Large intestine (tissue), 3 donors: Measurements from ENCODE around the gene SHE. TPM values are rescaled to one million over a fixed set of nuclear protein-coding genes. Genes with fewer than 3 reads are reported as not detected.
"Not testable (repeated sequence)": the region's sequence is repeated elsewhere in the genome, so short reads cannot be mapped to it uniquely, and the experiment has no call there.

Experiments
- DNase-seq, 2 donors: peaks; one replicate each; pipeline versions ENCODE4 v3.0.0 to v3.0.0-alpha.2; 2013
- H3K27ac ChIP-seq: one replicate; pipeline ENCODE4 v1.5.1; 2013; ENCODE audit warnings: low read length
- H3K27me3 ChIP-seq: 2 replicates; pipeline ENCODE4 v1.6.1; 2013; ENCODE audit warnings: low read length; ENCODE audit not compliant: control insufficient read depth, insufficient read depth
- H3K36me3 ChIP-seq: 2 replicates; pipeline ENCODE4 v1.6.1; 2013; ENCODE audit warnings: low read length; ENCODE audit not compliant: control insufficient read depth, insufficient read depth
- H3K4me1 ChIP-seq: one replicate; pipeline ENCODE4 v1.6.1; 2013; ENCODE audit warnings: low read length; ENCODE audit not compliant: control insufficient read depth, insufficient read depth
- H3K4me3 ChIP-seq: one replicate; pipeline ENCODE4 v1.5.1; 2013; ENCODE audit warnings: low read length
- H3K9me3 ChIP-seq: one replicate; pipeline ENCODE4 v1.6.1; 2013; ENCODE audit warnings: mild to moderate bottlenecking, low read depth, low read length, moderate library complexity; ENCODE audit not compliant: control insufficient read depth
- WGBS: methylation state at CpG from one replicate; pipeline ENCODE4 v1.1.5; 2013; ENCODE audit warnings: low lambda C conversion rate; ENCODE audit not compliant: insufficient coverage; 5-methylcytosine and 5-hydroxymethylcytosine counted together
- polyA plus RNA-seq: library from polyadenylated mRNA; unstranded; fragments of 120-200 nt; gene quantifications from one replicate; pipeline ENCODE4 v1.2.1, GENCODE V29; 2013

Gene SHE
- polyA plus RNA-seq, 1 donor: 6.1 TPM

DNA sequence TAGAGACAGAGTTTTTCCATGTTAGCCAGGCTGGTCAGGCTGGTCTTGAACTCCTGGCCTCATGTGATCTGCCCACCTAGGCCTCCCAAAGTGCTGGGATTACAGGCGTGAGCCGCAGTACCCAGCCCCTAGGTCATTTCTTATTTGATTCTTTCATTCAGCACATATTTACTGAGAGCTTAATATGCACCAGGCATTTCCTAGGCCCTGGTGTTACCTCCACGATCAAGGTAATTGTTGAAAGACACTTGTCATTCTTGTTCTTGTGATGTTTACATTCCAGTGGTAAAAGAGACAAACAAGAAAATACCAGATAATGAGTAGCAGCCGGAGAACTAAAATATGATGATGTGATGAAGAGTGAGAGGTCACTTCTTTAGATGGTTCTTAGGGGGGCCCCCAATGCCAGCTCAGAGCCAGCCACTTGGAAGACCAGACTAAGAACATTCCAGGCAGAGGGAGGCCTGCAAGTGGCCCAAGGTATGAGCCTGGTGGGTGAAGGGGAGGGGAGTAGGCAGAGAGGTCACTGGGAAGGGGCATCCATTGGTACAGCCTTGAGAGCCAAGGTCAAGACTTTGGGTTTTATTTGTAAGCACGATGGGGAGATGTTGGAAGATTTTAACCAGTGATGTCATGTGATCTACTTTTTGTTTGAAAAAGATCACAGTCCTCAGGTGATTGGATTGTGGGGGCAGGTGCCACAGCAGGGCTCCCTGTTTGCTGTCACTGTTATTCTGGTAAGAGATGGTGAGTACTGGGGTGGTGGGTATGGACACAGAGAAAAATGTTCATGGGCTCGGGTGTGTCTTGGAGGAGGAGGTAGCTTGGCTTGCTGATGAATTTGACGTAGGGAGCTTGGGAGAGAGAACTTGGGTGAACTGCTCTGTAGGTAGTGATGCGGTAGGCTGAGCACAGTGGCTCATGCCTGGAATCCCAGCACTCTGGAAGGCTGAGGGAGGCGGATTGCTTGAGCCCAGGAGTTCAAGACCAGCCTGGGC, 37.6 kb upstream of the SHE start:
- no CpG with 5 or more reads among the region's 9 CpGs for WGBS
- DNase-seq: no peak
- no peaks in the 10 kb centered on the region for H3K9me3 ChIP-seq
- no peaks in the 10 kb centered on the region for H3K4me1 ChIP-seq
- no peaks in the 10 kb centered on the region for H3K36me3 ChIP-seq
- H3K4me3 ChIP-seq: no peak overlapping the region
- H3K27me3 ChIP-seq: peaks cover 26% of the 10 kb centered on the region
- no peak overlapping the region for H3K27ac ChIP-seq

DNA sequence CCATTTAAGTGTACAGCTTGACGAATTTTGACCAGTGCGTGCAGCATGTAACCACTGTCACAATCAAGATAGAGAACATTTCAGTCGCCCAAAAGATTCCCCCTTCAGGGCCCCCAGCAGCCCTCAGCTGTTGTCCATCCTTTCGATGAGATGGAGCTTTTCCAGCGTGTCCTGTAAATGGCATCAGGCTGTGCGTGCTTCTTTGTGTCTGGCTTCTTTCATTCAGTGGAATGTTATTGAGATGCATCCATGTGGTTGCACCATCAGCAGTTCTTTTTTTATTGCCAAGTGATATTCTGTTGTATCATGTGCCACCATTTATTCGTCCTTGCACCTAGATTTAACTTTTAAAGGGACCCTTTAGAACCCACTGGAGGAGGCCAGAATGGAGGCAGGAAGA, 34.4 kb upstream of the SHE start:
- Histone ChIP-seq H3K4me3 (no peak overlapping the region), H3K9me3 (no peaks in the 10 kb centered on the region), H3K4me1 (no peaks in the 10 kb centered on the region), H3K27ac (no peak overlapping the region), H3K36me3 (no peaks in the 10 kb centered on the region), H3K27me3 (peaks cover 11% of the 10 kb centered on the region)
- DNase-seq: no peak
- 100% methylated on average over 2 of the region's 7 CpGs for WGBS

DNA sequence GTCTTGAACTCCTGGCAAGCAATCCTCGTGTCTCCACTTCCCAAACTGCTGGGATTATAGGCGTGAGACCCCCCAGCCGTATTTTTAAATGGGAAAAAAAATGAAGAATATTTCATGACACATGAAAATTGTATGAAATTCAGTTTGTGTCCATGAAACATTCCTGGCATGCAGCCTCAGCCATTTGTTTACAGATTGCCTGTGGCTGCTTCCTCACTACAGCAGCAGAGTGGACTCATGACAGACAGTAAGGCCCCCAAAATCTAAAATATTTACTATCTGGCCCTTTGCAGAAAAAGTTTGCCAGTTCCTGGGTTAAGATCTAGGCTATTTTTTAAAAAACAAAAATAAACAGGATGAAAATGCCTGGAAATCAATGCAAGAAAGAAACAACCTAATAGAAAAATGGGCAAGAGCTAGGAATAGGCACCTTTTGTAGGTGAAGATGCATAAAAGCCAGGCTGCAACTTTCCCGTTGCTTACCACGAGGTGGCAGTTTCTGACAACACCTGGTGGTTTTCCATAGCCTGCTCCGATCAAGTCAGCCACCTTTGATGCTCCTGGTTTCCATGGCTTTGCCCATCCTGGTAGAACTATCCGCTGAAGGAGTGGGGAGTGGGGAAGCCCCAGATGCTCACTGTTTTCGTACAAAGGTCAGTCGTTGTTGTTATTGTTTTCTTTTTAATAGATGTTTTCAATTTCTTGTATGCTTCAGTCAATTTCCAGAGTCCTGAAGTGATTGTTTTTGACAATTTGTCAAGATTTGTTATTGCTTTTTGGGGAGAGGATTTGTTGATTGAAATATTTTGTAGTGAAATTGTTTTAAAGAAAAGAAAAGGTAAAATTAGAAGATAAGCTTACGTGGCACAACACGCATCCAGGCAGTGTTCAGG, 32.0 kb upstream of the SHE start:
- Histone ChIP-seq H3K4me3 (no peak overlapping the region), H3K27me3 (peaks cover 3% of the 10 kb centered on the region), H3K4me1 (no peaks in the 10 kb centered on the region), H3K36me3 (no peaks in the 10 kb centered on the region), H3K27ac (no peak overlapping the region), H3K9me3 (no peaks in the 10 kb centered on the region)
- peak; percentile 30 to 33 for DNase-seq
- WGBS: 65% methylated on average over 4 of the region's 11 CpGs

DNA sequence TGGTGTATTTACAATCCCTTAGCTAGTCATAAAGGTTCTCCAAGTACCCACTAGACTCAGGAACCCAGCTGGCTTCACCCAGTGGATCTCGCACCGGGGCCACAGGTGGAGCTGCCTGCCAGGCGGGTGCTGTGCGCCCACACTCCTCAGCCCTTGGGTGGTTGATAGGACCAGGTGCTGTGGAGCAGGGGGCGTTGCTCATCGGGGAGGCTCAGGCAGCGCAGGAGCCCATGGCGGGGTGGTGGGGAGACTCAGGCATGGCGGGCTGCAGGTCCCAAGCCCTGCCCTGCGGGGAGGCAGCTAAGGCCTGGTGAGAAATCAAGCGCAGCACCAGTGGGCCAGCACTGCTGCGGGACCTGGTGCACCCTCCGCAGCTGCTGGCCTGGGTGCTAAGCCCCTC, 29.7 kb upstream of the SHE start:
- H3K4me1 ChIP-seq, DNase-seq, H3K36me3 ChIP-seq, H3K27me3 ChIP-seq, H3K4me3 ChIP-seq, H3K27ac ChIP-seq, H3K9me3 ChIP-seq: not testable (repeated sequence)
- WGBS: no CpG with 5 or more reads among the region's 13 CpGs

DNA sequence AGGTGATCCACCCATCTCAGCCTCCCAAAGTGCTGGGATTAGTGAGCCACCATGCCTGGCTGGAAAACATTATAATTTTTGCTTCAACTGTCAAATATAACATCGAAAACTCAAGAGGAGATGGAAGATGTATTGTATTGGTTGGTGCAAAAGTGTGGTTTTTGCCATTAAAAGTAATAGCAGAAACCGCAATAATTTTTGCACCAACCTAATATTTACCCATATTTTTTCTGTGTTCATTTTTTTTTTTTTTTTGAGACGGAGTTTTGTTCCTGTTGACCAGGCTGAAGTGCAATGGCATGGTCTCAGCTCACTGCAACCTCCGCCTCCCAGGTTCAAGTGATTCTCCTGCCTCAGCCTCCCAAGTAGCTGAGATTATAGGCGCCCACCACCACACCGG, 27.1 kb upstream of the SHE start:
- Histone ChIP-seq H3K4me1 (no peaks in the 10 kb centered on the region), H3K9me3 (no peaks in the 10 kb centered on the region), H3K27me3 (no peaks in the 10 kb centered on the region), H3K4me3 (no peak overlapping the region), H3K27ac (no peak overlapping the region), H3K36me3 (no peaks in the 10 kb centered on the region)
- WGBS: 100% methylated on average over 2 of the region's 6 CpGs
- no peak for DNase-seq

- 92% methylated on average over 3 of the region's 6 CpGs for WGBS
- no peaks in the 10 kb centered on the region for H3K9me3 ChIP-seq
- no peaks in the 10 kb centered on the region for H3K36me3 ChIP-seq
- H3K4me1 ChIP-seq: no peaks in the 10 kb centered on the region
- H3K27ac ChIP-seq: no peak overlapping the region
- no peak overlapping the region for H3K4me3 ChIP-seq
- peaks cover 9% of the 10 kb centered on the region for H3K27me3 ChIP-seq
- no peak for DNase-seq
These were observed 25.0 kb upstream of the SHE start for GRCh38 chr1:154527192-154527591.

- Histone ChIP-seq H3K27ac (no peak overlapping the region), H3K27me3 (peaks cover 20% of the 10 kb centered on the region), H3K9me3 (no peaks in the 10 kb centered on the region), H3K4me1 (no peaks in the 10 kb centered on the region), H3K4me3 (no peak overlapping the region), H3K36me3 (no peaks in the 10 kb centered on the region)
- no peak for DNase-seq
These were observed 22.7 kb upstream of the SHE start for GRCh38 chr1:154524881-154525280.

DNA sequence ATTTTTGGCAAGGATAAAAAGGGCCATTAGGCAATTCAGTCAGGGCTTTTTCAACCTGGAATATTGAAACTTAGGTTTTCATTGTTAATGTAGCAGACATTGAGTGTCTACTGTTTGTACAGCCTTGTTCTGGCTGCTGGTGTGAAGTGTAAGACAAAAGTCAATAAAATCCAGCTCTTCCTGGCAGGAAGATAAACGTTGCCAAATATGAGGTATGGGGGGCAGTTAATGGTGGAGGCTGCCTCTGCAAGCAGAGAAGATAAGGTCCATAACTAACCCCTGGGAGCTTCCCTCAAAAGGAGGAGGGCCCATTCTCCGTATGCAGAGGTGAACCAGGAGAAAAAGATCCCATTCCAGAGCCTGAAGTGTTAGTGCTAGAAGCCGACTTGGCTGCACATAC, 19.5 kb upstream of the SHE start:
- no CpG with 5 or more reads among the region's 3 CpGs for WGBS
- no peaks in the 10 kb centered on the region for H3K4me1 ChIP-seq
- H3K4me3 ChIP-seq: no peak overlapping the region
- H3K27ac ChIP-seq: no peak overlapping the region
- no peak for DNase-seq
- no peaks in the 10 kb centered on the region for H3K36me3 ChIP-seq
- peaks cover 24% of the 10 kb centered on the region for H3K27me3 ChIP-seq
- no peaks in the 10 kb centered on the region for H3K9me3 ChIP-seq

DNA sequence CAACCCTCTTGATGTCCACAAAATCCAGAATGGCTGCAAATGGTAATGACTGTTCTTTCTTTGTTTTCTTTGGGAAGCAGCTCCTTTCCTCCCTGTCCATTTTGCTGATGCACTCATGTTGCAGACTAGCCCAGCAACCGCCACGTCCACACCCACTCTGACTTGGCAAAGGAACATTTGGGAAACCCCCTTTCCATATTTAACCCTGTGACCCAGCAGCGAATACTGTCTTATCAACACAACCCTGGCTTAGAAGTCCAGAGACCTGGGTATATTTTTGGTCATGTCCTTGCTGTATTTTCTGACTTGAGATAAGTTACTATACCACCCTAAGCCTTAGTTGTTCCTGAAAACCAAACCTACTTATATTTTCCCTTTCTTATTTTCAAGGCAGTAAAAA, 18.1 kb upstream of the SHE start:
- H3K36me3 ChIP-seq: no peaks in the 10 kb centered on the region
- no CpG with 5 or more reads among the region's 3 CpGs for WGBS
- H3K9me3 ChIP-seq: no peaks in the 10 kb centered on the region
- no peak for DNase-seq
- no peaks in the 10 kb centered on the region for H3K4me1 ChIP-seq
- H3K4me3 ChIP-seq: no peak overlapping the region
- peaks cover 26% of the 10 kb centered on the region for H3K27me3 ChIP-seq
- H3K27ac ChIP-seq: no peak overlapping the region

DNA sequence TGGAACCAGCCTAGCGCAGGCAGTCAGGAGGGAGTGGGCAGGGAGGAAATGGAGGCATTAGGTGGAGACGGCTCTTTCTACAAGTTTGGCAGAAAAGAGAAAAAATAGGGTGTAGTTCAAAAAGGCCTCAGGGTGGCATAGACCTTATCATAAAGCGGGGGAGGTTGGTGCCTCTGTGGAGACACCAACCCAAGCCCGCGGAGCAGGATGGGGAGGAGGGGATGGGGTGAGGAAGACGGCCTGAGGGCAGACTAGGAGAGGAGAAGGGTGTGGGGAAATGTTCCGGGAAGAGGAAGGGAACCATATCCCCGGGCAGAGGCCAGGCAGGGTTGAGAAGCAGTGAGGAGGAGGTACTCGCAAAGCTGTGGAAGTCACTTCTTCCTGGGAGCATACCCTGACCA, 17.4 kb upstream of the SHE start:
- Histone ChIP-seq H3K27ac (no peak overlapping the region), H3K4me3 (no peak overlapping the region), H3K36me3 (no peaks in the 10 kb centered on the region), H3K9me3 (no peaks in the 10 kb centered on the region), H3K4me1 (no peaks in the 10 kb centered on the region), H3K27me3 (peaks cover 28% of the 10 kb centered on the region)
- 49% methylated on average over 4 of the region's 9 CpGs for WGBS
- DNase-seq: no peak
